A549 (cell line): ENCODE data around the gene PAK4. TPM values are rescaled to one million over a fixed set of nuclear protein-coding genes. Genes with fewer than 3 reads are reported as not detected.

Source experiments
- ATAC-seq, 2 experiments: fragments of 200-7000 bp in 1 of 2; fragments of >200 bp in 1 of 2; cut with Nextera tagmentation in 1 of 2; cut with Tn5 transposase in 1 of 2; 3 replicates each; pipeline versions ENCODE4 v1.8.0 to v1.9.1; 2018 to 2020; ENCODE audit warnings: mild to moderate bottlenecking in 1 of 2, moderate library complexity in 1 of 2
- CTCF ChIA-PET: fragments of 300-600 bp; sonication (Branson Sonifier 250); formaldehyde crosslinking; extraction: SDS; loops from one replicate; lab custom pipeline; 2021; ENCODE audit warnings: antibody characterized with exemption, inconsistent platforms; lab: Yijun Ruan, JAX
- POLR2A ChIA-PET: fragments of 350-600 bp; formaldehyde crosslinking; extraction: SDS; loops from one replicate; lab custom pipeline; 2021; ENCODE audit warnings: antibody characterized with exemption, inconsistent platforms; lab: Yijun Ruan, JAX
- DNase-seq, 2 experiments: peaks; one replicate each; pipeline versions ENCODE4 v3.0.0 to v3.0.0-alpha.2; 2011 to 2016; ENCODE audit warnings: low read depth in 1 of 2, low spot score in 1 of 2
- FAIRE-seq: peaks from 2 replicates; lab custom pipeline; 2011; peaks lifted over from hg19 to GRCh38; lab: Jason Lieb, UNC
- H3K27ac ChIP-seq, 2 experiments: fragments of >200 bp; sonication (Bioruptor Twin); formaldehyde crosslinking; 3 replicates each; pipeline ENCODE4 v1.5.1; 2016 to 2017
- H3K4me1 ChIP-seq: fragments of >200 bp; sonication (Bioruptor Twin); formaldehyde crosslinking; 3 replicates; pipeline ENCODE4 v1.6.1; 2016
- H3K4me2 ChIP-seq: fragments of >200 bp; sonication (Bioruptor Twin); formaldehyde crosslinking; 3 replicates; pipeline ENCODE4 v1.6.1; 2016
- H3K4me3 ChIP-seq: fragments of >200 bp; sonication (Bioruptor Twin); formaldehyde crosslinking; 3 replicates; pipeline ENCODE4 v1.5.1; 2016
- H3K9me3 ChIP-seq: fragments of >200 bp; sonication (Bioruptor Twin); formaldehyde crosslinking; 3 replicates; pipeline ENCODE4 v1.6.1; 2016
- BCL3 ChIP-seq: fragments of >200 bp; sonication (Bioruptor Twin); formaldehyde crosslinking; IDR thresholded peaks from 3 replicates; pipeline ENCODE4 v1.6.1; 2016
- CBX2 ChIP-seq: fragments of 200-600 bp; sonication (generic); IDR thresholded peaks from 2 replicates; pipeline ENCODE4 v1.6.1; 2016; ENCODE audit warnings: low read depth, mild to moderate bottlenecking, borderline replicate concordance
- CHD4 ChIP-seq: fragments of 200-600 bp; sonication (generic); IDR thresholded peaks from 2 replicates; pipeline ENCODE4 v1.6.1; 2016; ENCODE audit warnings: antibody characterized with exemption, mild to moderate bottlenecking, borderline replicate concordance
- CTCF ChIP-seq: fragments of >200 bp; sonication (Bioruptor Twin); formaldehyde crosslinking; IDR thresholded peaks from 3 replicates; pipeline ENCODE4 v1.5.1; 2016
- E2F6 ChIP-seq: IDR thresholded peaks from 2 replicates; pipeline ENCODE4 v1.6.1; 2012; ENCODE audit warnings: low read depth, borderline replicate concordance
- EHF ChIP-seq: fragments of 250-450 bp; sonication (Bioruptor Pico); IDR thresholded peaks from 2 replicates; pipeline ENCODE4 v1.5.0; 2020; ENCODE audit warnings: mild to moderate bottlenecking
- ELK1 ChIP-seq: fragments of 150-350 bp; IDR thresholded peaks from 2 replicates; pipeline ENCODE4 v1.6.1; 2014; ENCODE audit warnings: low read depth, mild to moderate bottlenecking, low read length
- GATA3 ChIP-seq: IDR thresholded peaks from 2 replicates; pipeline ENCODE4 v1.6.1; 2012; ENCODE audit warnings: borderline replicate concordance
- HMGXB4 ChIP-seq: fragments of 250-450 bp; sonication (Bioruptor Pico); IDR thresholded peaks from 2 replicates; pipeline ENCODE4 v1.5.0; 2021; ENCODE audit warnings: mild to moderate bottlenecking, moderate library complexity, borderline replicate concordance
- HOXB13 ChIP-seq: fragments of 250-450 bp; sonication (Bioruptor Pico); IDR thresholded peaks from 2 replicates; pipeline ENCODE4 v1.5.0; 2020; ENCODE audit warnings: low read depth, mild to moderate bottlenecking, moderate library complexity
- HOXB5 ChIP-seq: fragments of 250-450 bp; sonication (Bioruptor Pico); IDR thresholded peaks from 2 replicates; pipeline ENCODE4 v1.5.0; 2020; ENCODE audit warnings: mild to moderate bottlenecking, moderate library complexity
- MAFK ChIP-seq: fragments of 450-650 bp; IDR thresholded peaks from 2 replicates; pipeline ENCODE4 v1.6.1; 2014; ENCODE audit not compliant: partially characterized antibody
- MAX ChIP-seq: IDR thresholded peaks from 2 replicates; pipeline ENCODE4 v1.6.1; 2012
- MYC ChIP-seq: IDR thresholded peaks from 2 replicates; pipeline ENCODE4 v1.6.1; 2012; ENCODE audit warnings: mild to moderate bottlenecking, inconsistent platforms, low read length, improper control_type of control experiment, borderline replicate concordance
- NPAS2 ChIP-seq: fragments of 250-450 bp; sonication (Bioruptor Pico); IDR thresholded peaks from 2 replicates; pipeline ENCODE4 v1.8.0; 2022; ENCODE audit warnings: mild to moderate bottlenecking, moderate library complexity, borderline replicate concordance
- PBX3 ChIP-seq: IDR thresholded peaks from 2 replicates; pipeline ENCODE4 v1.6.1; 2012
- POLR2A ChIP-seq: IDR thresholded peaks from 2 replicates; pipeline ENCODE4 v1.6.1; 2012; ENCODE audit warnings: mild to moderate bottlenecking, low read length
- RAD21 ChIP-seq, 2 experiments: fragments of >200 bp in 1 of 2; sonication (Bioruptor Twin) in 1 of 2; formaldehyde crosslinking in 1 of 2; IDR thresholded peaks in 1 of 2; conservative IDR thresholded peaks in 1 of 2; 2 replicates in 1 of 2; 3 replicates in 1 of 2; pipeline ENCODE4 v1.6.1; 2012 to 2018; ENCODE audit warnings: inconsistent platforms in 1 of 2
- RNF2 ChIP-seq: fragments of 200-600 bp; sonication (generic); IDR thresholded peaks from 2 replicates; pipeline ENCODE4 v1.6.1; 2016; ENCODE audit warnings: low read depth, mild to moderate bottlenecking, antibody characterized with exemption, moderate library complexity, borderline replicate concordance
- ZC3H11A ChIP-seq: fragments of 450-650 bp; IDR thresholded peaks from 2 replicates; pipeline ENCODE4 v1.6.1; 2014; ENCODE audit warnings: antibody characterized with exemption, mild to moderate bottlenecking
- WGBS: methylation state at CpG from one replicate; pipeline ENCODE4 v1.1.6; 2017; ENCODE audit errors: missing lambda C conversion rate; 5-methylcytosine and 5-hydroxymethylcytosine counted together
- polyA plus RNA-seq, 4 experiments: library from polyadenylated mRNA; depleted of rRNA in 3 of 4; stranded (reverse); fragments of >200 nt; fragmentation: RNase III in 1 of 4; extraction: RNeasy Plus Mini Kit Qiagen cat#74134 plus additional on column Dnase treatment in 1 of 4; gene quantifications; 2 replicates in 3 of 4; 3 replicates in 1 of 4; pipeline ENCODE4 v1.2.3, GENCODE V29; 2011 to 2017

PAK4 gene
- polyA plus RNA-seq, 2 of the 4 experiments (the other 2 are of a cell fraction) = 42.9 to 84.2 TPM

- TF ChIP-seq MAFK = no peak
- no peak for TF ChIP-seq HOXB5 (CRISPR knock-in tag)
Observed at GRCh38 chr19:39099341-39099740, 26.2 kb upstream of the PAK4 start (continued).

GRCh38 chr19:39100500-39101166 lies 25.0 kb upstream of the PAK4 start:
- FAIRE-seq = no peak
- ChIA-PET CTCF (interaction anchor here (1.0 to 28.2 kb wide), 7 partner anchors 11 to 227 kb away, joined by 3 to 429 read pairs (median 4); no protein-coding TSS in a partner anchor), POLR2A (no interaction called here)

GRCh38 chr19:39103151-39103550 lies 22.4 kb upstream of the PAK4 start:
- CTCF ChIA-PET = interaction anchor here (0.8 to 28.2 kb wide), 6 partner anchors 9 to 141 kb away, joined by 3 to 429 read pairs (median 8); no protein-coding TSS in a partner anchor
- FAIRE-seq = no peak
- 82% methylated on average over 5 of the region's 5 CpGs for WGBS
- POLR2A ChIA-PET = no interaction called here
- no peak for ATAC-seq
- H3K4me1 ChIP-seq = peaks cover 12% of the 10 kb centered on the region; the same call in 2 of the 3 replicates
- H3K27ac ChIP-seq = 0 out of 6 replicates have a peak overlapping the region, but pooled peaks of 1 of the 2 experiments have one; percentile 5
- TF ChIP-seq CTCF (no peak), BCL3 (no peak), ZC3H11A (no peak), POLR2A (no peak), RAD21 (conservative IDR thresholded peaks at IDR 0.05 in 1 of 2, IDR thresholded peaks at IDR 0.05 in 1 of 2) (no peak), GATA3 (no peak), E2F6 (no peak), NPAS2 (CRISPR knock-in tag) (no peak), ELK1 (no peak), CBX2 (no peak), HMGXB4 (CRISPR knock-in tag) (no peak), EHF (CRISPR knock-in tag) (no peak), PBX3 (no peak)
- DNase-seq = no peak
- H3K4me2 ChIP-seq = no peak overlapping the region
- H3K9me3 ChIP-seq = no peaks in the 10 kb centered on the region
- no peak overlapping the region for H3K4me3 ChIP-seq

More at GRCh38 chr19:39100500-39101166, 25.0 kb upstream of the PAK4 start:
- Histone ChIP-seq H3K27ac (peak overlapping the region in 1 of 2 experiments; percentile 48; a peak in 2 of 6 replicates), H3K4me3 (no peak overlapping the region), H3K4me1 (peaks cover 7% of the 10 kb centered on the region; the same call in 2 of the 3 replicates), H3K9me3 (no peaks in the 10 kb centered on the region), H3K4me2 (no peak overlapping the region)
- DNase-seq (no peak), ATAC-seq (peak; percentile 23 to 32; a peak in 3 of 6 replicates)
- WGBS = 92% methylated on average over 19 of the region's 19 CpGs
- no peak for TF ChIP-seq MYC
- no peak for TF ChIP-seq HOXB13 (CRISPR knock-in tag)
- TF ChIP-seq NPAS2 (CRISPR knock-in tag) = no peak
- TF ChIP-seq EHF (CRISPR knock-in tag) = no peak
- TF ChIP-seq CHD4 = no peak
- no peak for TF ChIP-seq E2F6
- TF ChIP-seq RNF2 = no peak
- TF ChIP-seq MAX = no peak
